NCI-H524 treated with DMSO at 0.1 percent for 48 hours (cell line): Measurements from ENCODE around the gene ARAP3.

ENCODE experiments used
- DNase-seq: peaks from one replicate; lab custom pipeline; 2025; lab: John Stamatoyannopoulos, UW

Gene ARAP3

DNA sequence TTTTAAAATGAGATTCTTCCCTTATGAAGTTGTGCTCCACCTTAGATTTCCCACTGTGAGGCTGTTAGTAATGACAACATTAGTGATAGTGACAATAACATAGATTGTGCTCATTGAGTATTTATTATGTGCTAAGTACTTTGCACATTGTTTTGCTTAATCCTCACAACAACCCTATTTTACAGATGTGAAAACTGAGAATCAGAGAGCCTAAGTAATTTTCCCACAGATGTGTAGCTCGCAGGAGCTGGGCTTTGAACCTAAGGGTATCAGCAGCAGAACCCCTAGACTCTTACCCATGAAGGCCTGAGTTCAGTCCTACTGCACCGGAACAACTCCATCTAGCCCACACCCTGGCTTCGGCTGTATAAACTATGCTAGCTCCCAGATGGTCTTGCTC is 15.6 kb upstream of the ARAP3 start:
- no peak for DNase-seq

DNA sequence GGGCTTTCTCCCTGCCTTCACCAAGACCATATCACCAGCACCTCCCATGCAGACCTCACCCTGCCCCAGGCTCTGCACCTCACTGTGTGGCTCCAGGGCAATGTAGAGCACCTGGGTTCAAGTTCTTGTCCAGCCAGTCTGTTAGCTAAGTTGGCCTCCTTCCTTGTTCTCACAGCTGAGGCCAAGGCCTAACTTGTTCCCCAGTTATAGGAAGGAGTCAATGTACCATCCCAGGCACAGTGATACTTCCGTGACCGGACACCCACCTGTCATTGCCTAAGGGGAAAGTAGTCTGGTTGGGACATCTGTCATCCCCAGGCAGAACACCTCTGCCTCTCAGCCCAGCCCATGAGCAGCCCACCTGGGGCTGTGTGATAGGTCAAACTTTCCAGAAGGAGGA is 14.4 kb upstream of the ARAP3 start:
- no peak for DNase-seq

DNA sequence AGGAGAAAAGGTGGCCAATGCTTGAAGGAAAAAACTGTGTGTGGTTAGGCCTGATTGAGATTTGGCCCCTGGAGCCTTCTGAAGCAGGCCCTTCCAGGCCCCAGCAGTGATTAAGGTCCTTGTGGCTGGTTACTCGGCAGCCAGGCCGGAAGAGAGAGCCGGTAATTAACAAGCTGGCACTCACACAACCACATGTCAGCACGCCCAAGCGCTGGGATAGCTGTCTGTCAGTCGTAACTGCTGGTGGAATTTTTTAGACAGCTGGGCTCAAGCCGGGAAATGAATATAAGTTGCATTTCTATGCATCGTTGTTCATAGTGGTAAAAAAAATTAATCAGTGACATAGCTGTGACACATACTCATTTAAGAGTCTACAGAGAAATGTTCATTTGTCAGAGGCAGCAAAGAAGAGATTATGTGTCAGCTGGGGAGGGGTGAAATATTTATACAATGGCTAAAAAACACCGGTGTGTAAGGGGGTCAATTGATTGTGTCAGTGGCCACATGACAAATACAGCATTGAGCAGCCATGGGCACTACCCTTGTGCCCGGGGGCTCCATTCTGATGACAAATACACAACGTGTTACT is 13.7 kb upstream of the ARAP3 start:
- no peak for DNase-seq

DNA sequence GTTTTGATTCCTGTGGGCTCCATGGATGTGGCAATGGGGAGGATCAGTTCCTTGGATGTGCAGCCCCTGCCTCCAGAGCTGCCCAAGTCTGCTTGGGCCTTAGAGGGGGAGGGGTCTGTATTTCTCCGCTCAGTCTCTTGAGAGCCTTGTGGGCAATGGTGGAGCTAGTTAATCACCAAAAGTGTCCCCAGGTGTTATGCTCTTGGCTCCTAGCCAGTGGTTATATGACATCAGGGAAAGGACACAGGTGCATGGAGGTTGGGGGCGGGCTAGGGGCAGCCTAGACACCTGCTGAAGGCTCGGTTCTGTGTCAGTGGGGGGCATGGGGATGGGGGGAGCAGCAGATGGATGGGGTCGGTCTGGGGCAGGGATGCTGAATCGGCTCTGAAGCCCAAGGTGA is 12.4 kb upstream of the ARAP3 start:
- no peak for DNase-seq

DNA sequence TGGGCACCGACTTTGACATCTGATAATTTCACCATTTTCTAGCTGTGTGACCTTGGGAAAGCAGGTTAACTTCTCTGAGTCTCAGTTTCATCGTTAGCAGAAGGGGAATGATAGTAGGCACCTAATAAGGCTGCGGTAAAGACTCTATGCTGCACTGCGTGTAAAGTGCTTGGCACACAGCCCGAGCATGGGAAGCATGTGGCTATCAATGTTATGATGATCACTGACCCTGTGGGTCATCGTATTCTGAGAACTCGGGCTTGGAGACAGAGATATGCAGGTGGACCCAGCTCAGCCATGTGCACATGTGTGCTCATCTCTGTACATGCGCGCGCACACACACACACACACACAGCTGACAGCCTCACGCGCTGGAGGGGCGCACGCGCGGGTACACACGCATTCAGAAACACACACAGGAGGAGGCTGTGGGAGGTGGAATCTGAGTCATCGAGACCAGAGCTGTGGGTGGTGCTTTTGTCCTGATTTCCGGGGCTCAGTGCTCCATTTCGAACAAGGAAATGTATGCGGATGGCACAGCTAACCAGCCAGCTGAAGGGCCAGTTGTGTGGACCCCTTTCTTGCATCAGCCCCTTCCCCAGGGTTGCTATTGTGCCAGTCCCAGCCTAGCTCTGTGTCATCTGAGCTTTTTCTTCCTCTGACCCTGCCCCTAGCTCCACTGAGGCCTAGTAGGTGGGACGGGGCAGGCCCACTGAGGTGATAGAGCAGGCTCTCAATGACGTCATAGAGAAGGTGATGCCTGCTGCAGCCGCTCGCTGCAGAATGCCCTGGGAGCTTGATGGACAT is 11.1 kb upstream of the ARAP3 start:
- DNase-seq = no peak

DNA sequence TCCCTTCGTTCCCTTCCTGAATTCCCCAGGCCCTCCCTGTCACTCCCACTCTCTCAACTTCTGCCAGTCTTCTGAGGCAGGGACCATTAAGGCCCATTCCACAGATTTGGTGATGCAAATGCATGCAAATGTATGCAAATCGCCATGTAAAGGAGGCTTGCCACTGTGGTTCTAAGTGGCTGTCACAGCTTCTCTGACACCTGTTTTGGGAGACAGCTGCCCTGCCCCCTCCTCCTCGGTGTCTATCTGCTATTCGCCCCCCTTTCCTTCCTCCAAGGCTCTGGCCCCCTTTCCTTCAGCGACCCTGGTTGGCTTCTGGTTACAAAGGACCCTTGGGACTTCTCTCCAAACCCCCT is 10.5 kb upstream of the ARAP3 start:
- no peak for DNase-seq

DNA sequence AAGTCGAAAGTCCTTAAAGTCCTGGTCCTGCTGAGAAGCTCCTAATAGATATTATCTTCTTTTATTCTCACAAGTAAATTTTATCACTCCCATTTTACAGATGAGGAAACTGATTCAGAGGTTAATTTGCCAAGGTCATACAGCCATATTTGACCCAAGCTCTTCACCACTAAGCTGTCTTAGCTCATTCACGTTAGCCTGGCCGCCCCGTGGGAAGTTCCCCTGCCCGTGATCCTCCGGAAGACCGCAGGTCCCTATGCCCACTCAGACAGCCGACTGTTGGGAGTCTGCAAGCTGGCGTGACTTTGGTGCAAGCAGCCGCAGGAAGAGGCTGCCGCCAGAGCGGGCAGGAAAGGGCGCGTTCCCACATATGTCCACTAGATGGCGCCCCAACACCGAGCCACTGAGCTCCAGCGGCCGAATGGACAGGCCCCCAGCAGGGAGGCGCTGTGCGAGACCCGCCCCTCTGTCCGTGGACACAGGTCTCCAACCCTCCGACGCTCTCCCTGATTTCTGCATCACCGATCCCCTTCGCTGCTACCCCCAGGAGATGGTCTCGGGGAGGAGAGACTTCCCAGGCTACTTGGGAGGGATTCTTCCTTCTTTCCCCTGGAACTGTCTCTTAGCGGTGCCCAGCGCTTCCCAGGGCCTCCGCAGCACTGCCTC is 10.0 kb upstream of the ARAP3 start:
- DNase-seq = no peak

DNA sequence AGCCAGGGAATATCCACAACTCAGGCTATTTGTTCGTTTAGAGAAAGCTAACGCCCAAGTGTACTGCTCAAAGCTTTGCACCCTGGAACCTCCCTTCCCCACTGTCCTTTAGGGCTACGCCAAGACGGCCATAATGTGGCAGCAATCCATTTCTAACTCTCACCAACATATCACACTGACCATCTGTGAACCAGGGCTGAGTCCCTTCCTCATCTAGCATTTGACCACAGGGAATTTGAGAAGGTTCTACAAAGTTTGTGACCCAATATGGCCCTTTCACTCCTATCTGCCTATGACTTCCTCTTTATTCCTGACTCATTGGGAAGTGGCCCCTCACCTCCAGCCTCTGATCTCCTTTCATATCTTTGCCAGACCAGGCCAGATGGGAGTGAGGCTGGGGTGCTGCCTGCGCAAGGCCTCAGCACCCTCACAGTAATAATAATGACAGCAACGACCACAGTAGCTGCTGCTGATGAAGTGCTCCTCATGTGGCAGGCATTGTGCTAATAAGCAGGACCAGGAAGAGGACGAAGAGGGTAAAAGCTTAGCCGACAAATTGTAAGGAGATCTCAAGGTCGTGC is 9.3 kb upstream of the ARAP3 start:
- DNase-seq = no peak

DNA sequence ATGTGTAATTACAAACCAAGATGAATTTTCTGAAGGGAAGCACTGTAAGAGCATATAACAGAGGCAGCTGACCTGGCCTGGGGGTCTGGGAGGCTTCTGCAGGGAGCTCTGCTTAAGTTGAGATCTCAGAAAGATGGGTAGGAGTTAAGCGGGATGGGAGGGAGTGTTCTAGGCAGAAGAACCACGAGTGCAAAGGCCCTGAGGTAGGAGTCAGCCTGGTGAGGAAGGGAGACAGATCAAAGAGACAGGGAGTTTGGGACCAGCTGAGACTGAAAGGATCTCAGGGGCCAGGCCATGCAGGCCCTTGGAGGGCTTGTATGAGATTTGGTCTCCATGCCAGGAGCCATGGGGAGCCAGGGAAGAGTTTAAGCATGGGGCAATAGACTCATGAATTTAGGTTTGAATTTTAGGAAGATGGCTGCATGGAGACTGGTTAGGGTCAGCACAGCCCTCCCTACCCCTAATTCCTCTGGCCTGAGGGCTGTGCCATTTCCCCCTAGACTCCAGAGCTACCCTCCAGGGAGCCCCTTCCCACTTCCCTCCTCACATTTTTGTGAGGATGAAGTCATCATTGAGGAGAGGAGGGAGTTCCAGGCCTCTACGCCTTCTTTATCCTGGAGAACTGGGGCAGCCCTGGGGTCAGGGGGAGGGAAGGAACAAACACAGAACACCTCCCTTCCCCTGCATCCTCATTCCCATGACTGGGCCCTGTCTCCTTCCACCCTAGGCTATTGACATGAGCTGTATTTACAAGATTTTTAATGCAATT is 4.8 kb upstream of the ARAP3 start:
- no peak for DNase-seq

DNA sequence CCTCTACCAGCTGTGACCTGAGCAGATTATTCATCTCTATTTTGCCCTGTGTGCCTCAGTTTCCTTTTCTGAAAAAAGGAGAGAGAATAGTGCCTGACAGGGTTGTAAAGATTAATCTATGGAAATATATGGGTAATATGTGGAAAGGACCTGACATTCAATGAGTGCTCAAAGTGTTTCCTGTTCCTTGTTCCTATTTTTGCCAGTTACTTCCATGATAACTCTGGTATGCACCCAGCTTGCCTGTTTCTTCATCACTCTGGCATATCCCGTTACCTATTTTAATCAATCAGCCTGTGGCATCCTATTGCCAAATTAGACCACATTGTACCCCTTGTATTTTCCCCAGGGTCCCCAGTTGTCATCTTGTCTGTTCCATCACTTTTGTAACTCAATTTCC is 3.6 kb upstream of the ARAP3 start:
- no peak for DNase-seq

DNA sequence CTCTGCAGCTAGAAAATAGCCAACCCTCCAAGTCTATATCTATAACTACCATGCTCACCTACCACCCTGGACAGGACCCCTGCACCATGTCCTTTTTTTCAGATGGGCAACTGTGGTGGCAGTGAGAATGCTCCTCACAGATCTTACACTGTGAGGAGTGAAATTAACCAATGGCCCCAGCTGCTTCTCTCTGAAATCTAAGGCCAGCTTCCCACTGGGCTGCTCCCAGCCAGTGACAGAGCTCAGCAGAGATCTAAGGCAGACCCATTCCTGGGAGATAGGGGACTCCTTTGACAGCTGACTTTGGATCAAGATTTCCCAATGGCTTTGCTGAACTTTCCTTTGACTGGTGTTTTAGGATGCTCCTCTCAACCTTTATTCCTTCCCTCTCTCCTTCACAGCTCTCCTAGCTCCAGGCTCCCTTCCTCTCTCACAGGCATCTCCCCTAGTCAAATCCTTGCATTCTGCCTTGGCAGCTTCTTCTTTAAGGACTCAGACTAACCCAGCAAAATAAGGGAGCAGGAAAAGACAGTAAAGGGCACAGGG is 1.6 kb upstream of the ARAP3 start:
- DNase-seq = no peak

DNA sequence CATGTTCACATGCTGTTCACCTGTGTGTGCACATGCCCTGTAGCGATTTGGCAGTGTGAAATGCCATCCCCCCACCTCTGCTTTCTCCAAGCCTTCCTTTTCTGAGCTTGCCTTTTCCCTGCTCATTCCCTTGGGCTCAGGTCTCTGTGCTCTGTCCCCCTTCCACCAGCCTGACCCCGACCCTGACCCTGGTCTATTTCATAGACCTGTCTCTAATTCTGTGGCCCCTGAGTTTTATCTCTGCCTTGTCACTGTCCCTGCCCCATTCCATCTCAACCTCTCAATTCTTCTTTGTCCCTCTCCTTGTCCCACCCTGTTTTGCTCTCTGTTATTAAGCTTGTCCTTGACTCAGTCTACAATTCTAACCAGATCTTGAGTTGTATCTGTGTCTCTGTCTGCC is 735 bp downstream of the ARAP3 start:
- DNase-seq = no peak

DNA sequence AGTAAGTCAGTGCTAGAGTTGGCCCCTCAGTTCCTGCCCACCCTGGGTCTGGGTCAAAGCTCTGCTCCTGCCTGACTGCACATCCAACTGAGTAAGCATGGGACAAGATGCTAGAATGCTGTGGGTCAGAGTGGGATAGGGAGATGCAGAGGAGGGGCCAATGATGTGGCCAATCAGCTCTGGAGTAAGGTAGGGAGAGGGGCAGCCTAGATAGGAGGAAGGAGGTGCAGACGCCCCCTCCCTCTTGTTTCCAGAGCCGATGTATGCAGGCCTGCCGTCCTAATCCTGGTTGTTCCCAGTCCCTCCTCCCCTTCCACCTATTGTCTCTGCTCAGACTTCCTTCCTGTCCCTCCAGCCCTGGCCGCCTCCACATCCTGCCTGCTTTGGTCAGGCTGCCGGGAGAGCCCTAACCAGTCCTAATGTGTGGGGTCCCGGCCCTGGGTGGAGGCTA is 1.3 kb downstream of the ARAP3 start:
- no peak for DNase-seq

DNA sequence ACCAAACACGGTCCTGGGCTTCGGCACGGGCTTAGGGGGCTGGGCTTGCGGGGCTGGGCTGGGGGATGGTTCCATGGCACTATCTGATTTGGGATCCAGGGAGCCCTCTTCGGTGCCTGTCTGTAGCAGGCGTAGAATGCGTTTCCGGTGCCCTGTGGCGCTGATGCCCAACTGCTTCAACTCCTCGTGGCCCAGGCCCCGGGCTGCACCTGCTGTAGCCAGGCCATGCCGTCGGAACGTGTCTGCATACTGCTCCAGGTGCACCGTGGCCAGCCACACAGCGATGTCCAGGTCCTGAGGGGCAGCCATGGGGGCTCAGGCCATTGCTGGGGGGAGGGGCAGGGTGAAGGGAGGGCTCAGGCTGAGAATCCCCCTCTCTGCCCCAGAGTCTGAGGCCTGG is 1.9 kb downstream of the ARAP3 start:
- DNase-seq = no peak

DNA sequence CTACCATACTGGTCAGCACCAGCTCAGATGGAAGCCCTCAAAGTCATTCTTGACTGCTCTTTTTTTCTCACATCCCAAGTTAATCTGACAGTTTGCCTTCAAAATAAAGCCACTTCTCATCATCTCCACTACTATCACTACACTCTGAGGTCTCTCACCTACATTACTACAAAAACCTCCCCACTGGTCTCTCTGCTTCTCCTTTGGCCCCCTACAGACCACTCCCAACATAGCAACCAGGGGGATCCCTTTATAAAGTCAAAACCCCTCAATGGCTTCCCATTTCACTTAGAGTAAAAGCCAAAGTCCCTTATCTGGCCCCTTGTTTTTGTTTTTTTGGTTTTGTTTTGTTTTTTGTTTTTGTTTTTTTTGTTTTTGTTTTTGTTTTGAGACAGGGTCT is 4.6 kb downstream of the ARAP3 start:
- DNase-seq = no peak

DNA sequence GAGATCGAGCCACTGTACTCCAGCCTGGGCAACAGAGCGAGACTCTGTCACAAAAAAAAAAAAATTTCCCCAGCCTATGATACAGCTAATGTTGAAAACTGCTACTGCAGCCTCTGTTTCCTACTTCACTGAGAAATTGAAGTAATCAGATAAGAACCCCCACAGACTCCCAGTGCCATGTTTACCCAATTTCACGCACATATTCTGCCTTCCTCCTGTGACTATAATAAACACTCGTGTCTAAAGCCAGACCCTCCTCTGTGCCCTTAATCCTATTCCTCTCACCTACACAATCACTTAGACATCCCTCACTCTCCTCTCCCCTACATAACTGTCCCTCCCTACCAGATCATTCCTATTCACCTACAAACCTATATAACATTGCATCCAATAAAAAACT is 6.4 kb downstream of the ARAP3 start:
- DNase-seq = no peak

DNA sequence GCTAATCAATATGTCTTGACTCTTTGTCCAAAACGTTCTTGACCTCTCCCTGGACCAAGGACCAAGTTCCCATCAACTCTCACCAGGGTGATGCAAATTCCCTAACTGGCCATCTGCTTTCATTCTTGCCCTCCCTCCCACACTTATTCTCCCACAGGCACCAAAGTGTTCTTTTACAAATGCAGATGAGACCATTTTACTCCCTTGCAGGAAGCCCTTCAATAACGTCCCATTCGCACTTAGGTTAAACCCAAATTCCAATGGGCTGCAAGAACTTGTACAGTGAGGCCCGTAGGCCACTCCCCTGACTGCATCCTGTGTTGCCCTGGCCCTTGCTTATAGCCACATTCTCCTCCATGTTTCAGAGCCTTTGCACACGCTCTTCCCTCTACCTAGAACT is 7.3 kb downstream of the ARAP3 start:
- DNase-seq = no peak

DNA sequence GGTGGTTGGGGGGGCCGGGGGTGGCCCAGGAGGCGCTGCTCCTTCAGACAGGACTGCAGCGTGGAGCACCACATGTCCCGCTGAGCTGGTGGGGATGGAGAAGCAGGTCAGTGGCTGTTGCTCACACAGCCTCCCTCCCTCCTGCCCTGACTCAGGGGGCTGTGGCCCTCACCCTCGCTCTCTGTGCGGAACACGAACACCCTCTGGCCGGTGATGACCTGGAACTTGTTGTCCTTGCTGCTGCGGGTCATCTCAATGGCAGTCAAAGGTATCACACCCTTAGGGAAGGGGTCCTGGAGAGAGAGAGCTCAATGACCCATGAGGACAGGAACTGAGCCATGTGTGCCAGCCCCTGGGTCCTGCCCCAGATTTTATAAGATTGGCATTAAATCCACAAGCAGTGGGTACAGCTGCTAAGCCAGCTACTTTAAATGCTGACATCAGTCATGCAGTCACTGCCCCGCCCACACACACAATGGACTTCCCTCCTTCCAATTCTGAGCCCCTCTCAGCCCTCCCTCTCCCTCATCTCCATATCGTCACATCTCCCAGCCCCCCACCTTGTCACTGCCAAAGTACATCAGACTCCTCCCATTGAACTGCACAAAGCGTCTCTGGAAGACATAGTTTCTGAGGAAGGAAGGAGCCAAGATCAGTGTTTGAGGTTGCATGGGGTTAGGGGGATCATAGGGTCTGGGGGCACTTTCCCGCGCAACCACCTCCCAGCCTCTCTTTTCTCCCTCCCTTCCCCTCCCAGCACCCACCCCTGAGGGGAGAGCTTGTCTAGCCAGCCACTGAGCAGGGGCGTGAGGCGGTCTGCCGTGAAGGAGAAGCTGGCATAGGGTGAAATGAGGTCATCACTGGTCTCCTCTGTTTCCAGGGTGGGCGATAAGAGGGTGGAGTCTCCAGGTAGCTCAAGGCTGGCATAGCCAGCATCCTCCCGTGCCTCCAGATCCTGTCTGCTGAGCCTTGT is 8.9 kb downstream of the ARAP3 start:
- DNase-seq = no peak

DNA sequence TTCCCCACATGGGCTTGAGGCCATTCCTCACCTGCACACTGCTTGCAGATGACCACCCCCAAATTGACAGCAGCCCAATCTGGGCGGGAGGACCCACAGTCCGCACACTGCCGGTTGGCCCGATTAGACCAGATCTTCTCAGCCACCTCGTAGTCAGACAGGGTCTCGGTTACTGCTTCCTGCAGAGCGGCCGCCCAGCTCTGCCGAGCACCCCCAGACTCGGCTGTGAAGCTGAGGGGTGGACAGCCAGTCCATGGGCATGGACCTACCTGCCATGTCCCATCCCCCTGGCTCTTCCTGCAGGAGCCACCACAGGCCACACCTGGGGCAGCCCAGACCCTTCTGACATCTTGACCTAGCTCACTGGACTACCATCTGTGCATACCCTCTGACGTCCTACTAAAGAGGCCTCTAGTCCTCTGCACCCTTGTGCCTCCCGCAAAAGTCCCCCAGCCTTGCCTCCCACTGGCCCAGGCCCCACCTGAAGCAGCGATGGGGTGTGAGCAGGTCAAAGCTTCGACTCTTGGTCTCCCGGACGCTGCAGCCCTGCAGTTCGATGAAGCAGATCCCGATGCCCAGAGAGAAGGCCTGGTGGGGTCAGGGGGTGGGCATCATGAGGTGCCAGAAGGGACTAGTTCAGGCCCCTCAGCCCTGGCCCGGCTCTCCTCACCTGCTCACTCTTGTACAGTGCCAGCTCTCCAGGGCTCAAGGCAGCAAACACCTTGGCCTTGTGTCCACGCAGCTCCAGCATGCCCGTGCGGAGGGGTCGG is 9.8 kb downstream of the ARAP3 start:
- no peak for DNase-seq

DNA sequence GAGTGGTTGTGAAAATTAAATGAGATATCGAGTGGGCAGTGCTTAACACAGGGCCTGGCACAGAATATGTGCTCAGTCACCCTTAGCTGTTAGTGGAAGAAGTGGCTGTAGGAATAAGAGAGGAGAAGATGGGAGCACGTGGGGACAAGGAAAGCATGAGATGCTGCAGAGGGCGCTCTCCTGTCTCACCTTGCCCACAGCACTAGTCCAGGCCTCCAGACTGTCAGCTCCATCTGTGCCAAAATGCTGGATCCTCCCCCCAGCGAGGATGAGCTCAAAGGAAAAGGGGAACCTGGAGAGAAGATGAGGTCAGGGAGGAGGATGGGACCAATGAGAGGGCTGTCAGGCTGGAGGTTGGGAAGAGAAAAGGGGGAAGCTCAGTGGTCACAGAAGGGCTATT is 12.5 kb downstream of the ARAP3 start:
- DNase-seq = no peak
